SK-N-SH (cell line): ENCODE measurements around the gene CPT1B. TPM values are rescaled to one million over a fixed set of nuclear protein-coding genes. Genes with fewer than 3 reads are reported as not detected.
A peak's percentile ranks its signal among the peaks of the same experiment; 100 is the strongest.

Experiments
- CTCF ChIA-PET: fragments of 300-600, 350-600 bp; formaldehyde crosslinking; extraction: SDS; loops from one replicate; lab custom pipeline; 2021; lab: Yijun Ruan, JAX
- POLR2A ChIA-PET: fragments of 350-600 bp; sonication (Branson Sonifier 250); formaldehyde crosslinking; extraction: SDS; loops from one replicate; lab custom pipeline; 2020; ENCODE audit warnings: antibody characterized with exemption, inconsistent platforms; lab: Yijun Ruan, JAX
- DNase-seq: peaks from one replicate; pipeline ENCODE4 v3.0.0; 2012
- H2AFZ ChIP-seq: fragments of 200-600 bp; sonication (generic); 2 replicates; pipeline ENCODE4 v1.8.1; 2016; ENCODE audit warnings: antibody characterized with exemption, mild to moderate bottlenecking, low read depth
- H3F3A ChIP-seq: fragments of 200-600 bp; sonication (generic); replicated peaks from 2 replicates; pipeline ENCODE3; 2016; ENCODE audit warnings: antibody characterized with exemption, mild to moderate bottlenecking; ENCODE audit not compliant: insufficient read depth
- H3K27ac ChIP-seq, 2 experiments: fragments of 200-500 bp in 1 of 2; fragments of 200-600 bp in 1 of 2; sonication (Bioruptor generic) in 1 of 2; sonication (generic), shearing (Covaris generic) in 1 of 2; 2 replicates each; pipeline versions ENCODE4 v1.5.1 to v1.6.1; 2014 to 2016; ENCODE audit warnings: low read depth in 2 of 2, inconsistent platforms in 1 of 2, low read length in 1 of 2, mild to moderate bottlenecking in 1 of 2, mixed read lengths in 1 of 2
- H3K27me3 ChIP-seq: fragments of 200-600 bp; sonication (generic), shearing (Covaris generic); 2 replicates; pipeline ENCODE4 v1.6.1; 2016; ENCODE audit warnings: mixed run types; ENCODE audit not compliant: insufficient read depth
- H3K36me3 ChIP-seq, 2 experiments: fragments of 200-500 bp in 1 of 2; fragments of 200-600 bp in 1 of 2; sonication (Bioruptor generic) in 1 of 2; sonication (generic) in 1 of 2; replicated peaks in 1 of 2; 2 replicates each; pipeline versions ENCODE3 to v1.5.1; 2014 to 2016; ENCODE audit warnings: low read length in 1 of 2, mild to moderate bottlenecking in 1 of 2; ENCODE audit not compliant: insufficient read depth in 2 of 2, control insufficient read depth in 1 of 2
- H3K4me1 ChIP-seq, 2 experiments: fragments of 200-500 bp in 1 of 2; fragments of 200-600 bp in 1 of 2; sonication (Bioruptor generic) in 1 of 2; sonication (generic), shearing (Covaris generic) in 1 of 2; 2 replicates each; pipeline versions ENCODE4 v1.5.1 to v1.6.1; 2014 to 2016; ENCODE audit warnings: low read depth in 1 of 2, low read length in 1 of 2, mixed run types in 1 of 2; ENCODE audit not compliant: insufficient read depth in 2 of 2, control insufficient read depth in 1 of 2
- H3K4me2 ChIP-seq: fragments of 200-600 bp; sonication (generic), shearing (Covaris generic); 2 replicates; pipeline ENCODE4 v1.6.1; 2017; ENCODE audit warnings: mixed run types
- H3K4me3 ChIP-seq, 2 experiments: fragments of 200-500 bp in 1 of 2; fragments of 200-600 bp in 1 of 2; sonication (Bioruptor generic) in 1 of 2; sonication (generic), shearing (Covaris generic) in 1 of 2; 2 replicates each; pipeline versions ENCODE4 v1.5.1 to v1.8.1; 2014 to 2016; ENCODE audit warnings: low read depth in 2 of 2, inconsistent platforms in 1 of 2, low read length in 1 of 2, mild to moderate bottlenecking in 1 of 2, mixed read lengths in 1 of 2, moderate library complexity in 1 of 2
- H3K79me2 ChIP-seq: fragments of 200-600 bp; sonication (generic); 2 replicates; pipeline ENCODE4 v1.8.1; 2017; ENCODE audit warnings: mild to moderate bottlenecking; ENCODE audit not compliant: insufficient read depth
- H3K9ac ChIP-seq: fragments of 200-600 bp; sonication (generic); 2 replicates; pipeline ENCODE4 v1.6.1; 2017; ENCODE audit warnings: mixed run types
- H3K9me2 ChIP-seq: fragments of 200-600 bp; sonication (generic); 2 replicates; pipeline ENCODE4 v1.6.1; 2017; ENCODE audit warnings: mixed run types
- H3K9me3 ChIP-seq: fragments of 200-600 bp; sonication (generic); 2 replicates; pipeline ENCODE4 v1.6.1; 2017; ENCODE audit warnings: mixed run types, mild to moderate bottlenecking, moderate library complexity
- H4K20me1 ChIP-seq: fragments of 200-600 bp; sonication (generic); 2 replicates; pipeline ENCODE4 v1.6.1; 2017; ENCODE audit warnings: mild to moderate bottlenecking, mixed run types; ENCODE audit not compliant: insufficient read depth
- ELF1 ChIP-seq: IDR thresholded peaks from 2 replicates; pipeline ENCODE4 v1.4.0; 2012
- FOXJ3 ChIP-seq: sonication (generic); formaldehyde crosslinking; IDR thresholded peaks from 2 replicates; pipeline ENCODE4 v1.5.1; 2020; ENCODE audit warnings: mild to moderate bottlenecking, missing genetic modification reagents
- FOXM1 ChIP-seq: IDR thresholded peaks from 2 replicates; pipeline ENCODE4 v1.4.0; 2012; ENCODE audit warnings: low read depth, mild to moderate bottlenecking
- GABPA ChIP-seq: IDR thresholded peaks from 2 replicates; pipeline ENCODE4 v1.4.0; 2012; ENCODE audit warnings: low read depth, mild to moderate bottlenecking
- GATA2 ChIP-seq: sonication (generic); formaldehyde crosslinking; IDR thresholded peaks from 2 replicates; pipeline ENCODE4 v1.5.0; 2020; ENCODE audit warnings: mild to moderate bottlenecking, missing genetic modification reagents
- JUND ChIP-seq: IDR thresholded peaks from 2 replicates; pipeline ENCODE4 v1.4.0; 2012
- MAX ChIP-seq: IDR thresholded peaks from 2 replicates; pipeline ENCODE4 v1.4.0; 2012; ENCODE audit warnings: low read depth
- MXI1 ChIP-seq: IDR thresholded peaks from 2 replicates; pipeline ENCODE4 v1.6.1; 2012; ENCODE audit warnings: mild to moderate bottlenecking, low read depth, low read length, improper control_type of control experiment
- POLR2AphosphoS5 ChIP-seq: IDR thresholded peaks from 2 replicates; pipeline ENCODE4 v1.6.1; 2012; ENCODE audit warnings: low read depth, low read length
- RFX5 ChIP-seq: IDR thresholded peaks from 2 replicates; pipeline ENCODE4 v1.6.1; 2012; ENCODE audit warnings: mild to moderate bottlenecking, improper control_type of control experiment, low read length
- SIN3A ChIP-seq: IDR thresholded peaks from 2 replicates; pipeline ENCODE4 v1.6.1; 2012; ENCODE audit warnings: low read depth, mild to moderate bottlenecking, low read length, moderate library complexity, borderline replicate concordance
- SMC3 ChIP-seq: IDR thresholded peaks from 2 replicates; pipeline ENCODE4 v1.6.1; 2012; ENCODE audit warnings: low read depth, low read length, improper control_type of control experiment
- TCF12 ChIP-seq: IDR thresholded peaks from 2 replicates; pipeline ENCODE4 v1.4.0; 2012
- TEAD4 ChIP-seq: IDR thresholded peaks from 2 replicates; pipeline ENCODE4 v1.4.0; 2012; ENCODE audit warnings: mild to moderate bottlenecking, borderline replicate concordance; ENCODE audit not compliant: insufficient read depth
- YY1 ChIP-seq: IDR thresholded peaks from 2 replicates; pipeline ENCODE4 v1.4.0; 2012; ENCODE audit warnings: low read depth, mild to moderate bottlenecking
- WGBS: methylation state at CpG from one replicate; pipeline ENCODE4 v1.1.6; 2017; ENCODE audit warnings: low lambda C conversion rate; 5-methylcytosine and 5-hydroxymethylcytosine counted together
- polyA plus RNA-seq, 3 experiments: library from polyadenylated mRNA; depleted of rRNA; stranded (reverse); fragments of >200 nt; gene quantifications; 2 replicates each; pipeline ENCODE4 v1.2.3, GENCODE V29; 2012
- TF ChIP-seq, protein P1 (sequence below): IDR thresholded peaks from 2 replicates; pipeline ENCODE4 v1.4.0; 2012; ENCODE audit warnings: low read depth, borderline replicate concordance
- TF ChIP-seq, protein P2 (sequence below): IDR thresholded peaks from 2 replicates; pipeline ENCODE4; 2012
- TF ChIP-seq, protein P3 (sequence below): fragments of 200-600 bp; sonication (generic); IDR thresholded peaks from 2 replicates; pipeline ENCODE4 v1.6.1; 2017; ENCODE audit warnings: antibody characterized with exemption, mild to moderate bottlenecking, moderate library complexity
- TF ChIP-seq, protein P4 (sequence below): IDR thresholded peaks from 2 replicates; pipeline ENCODE4 v1.6.1; 2012; ENCODE audit warnings: mild to moderate bottlenecking, low read depth, low read length, moderate library complexity

Gene CPT1B
- polyA plus RNA-seq, 1 of the 3 experiments (the other 2 are of a cell fraction): 33.2 TPM

DNA sequence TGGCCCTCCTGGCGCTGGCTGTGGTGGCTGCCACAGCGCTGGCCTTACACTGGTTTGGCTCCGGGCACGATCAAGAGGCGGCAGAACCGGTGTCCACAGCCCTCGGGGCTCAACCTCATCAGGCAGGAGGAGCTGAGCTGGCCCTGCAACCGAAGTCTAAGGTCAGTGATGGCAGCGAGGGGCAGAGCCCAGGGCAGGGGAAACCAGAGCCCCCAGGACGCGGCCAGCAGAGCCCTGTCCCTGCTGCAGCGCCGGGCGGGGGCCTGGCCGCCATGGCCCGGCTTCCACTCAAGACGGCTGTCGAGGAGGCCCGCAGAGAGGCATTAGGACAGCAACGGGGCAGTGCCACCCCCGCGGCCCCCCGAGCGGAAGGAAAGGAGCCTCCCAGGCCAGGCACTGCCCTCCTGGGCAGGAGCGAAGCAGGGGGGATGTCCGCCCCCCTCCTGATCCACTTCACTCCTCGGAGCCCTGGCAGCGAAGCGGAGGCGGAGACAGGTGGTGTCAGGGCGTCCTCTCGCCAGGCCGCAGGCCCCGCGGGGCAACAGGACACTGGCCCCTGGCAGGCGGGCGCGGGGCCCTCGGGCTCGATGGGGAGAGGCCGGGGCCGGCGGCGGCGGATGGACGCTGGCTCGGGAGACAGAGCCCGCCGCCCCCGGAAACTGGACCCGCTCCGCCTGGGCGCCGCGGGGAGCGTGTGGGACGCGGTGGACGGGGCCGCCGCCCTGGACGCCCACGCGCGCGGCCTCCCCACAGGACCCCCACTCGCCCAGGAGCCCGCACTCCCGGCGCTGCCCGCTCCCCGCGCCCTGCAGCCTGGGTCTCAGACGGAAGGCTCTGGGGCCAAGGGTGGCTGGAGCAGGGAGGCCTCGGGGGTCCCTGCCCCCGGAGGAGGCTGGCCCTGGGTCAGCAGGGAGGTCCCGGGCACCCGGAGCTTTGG is 31.6 kb downstream of the CPT1B start:
- no peaks in the 10 kb centered on the region for H4K20me1 ChIP-seq
- no peaks in the 10 kb centered on the region for H3K27me3 ChIP-seq
- H3K9ac ChIP-seq: no peak overlapping the region
- H3F3A ChIP-seq: peaks cover 3% of the 10 kb centered on the region
- peak; percentile 44 for DNase-seq
- WGBS: 93% methylated on average over 28 of the region's 78 CpGs
- H3K27ac ChIP-seq: no peak overlapping the region
- POLR2A ChIA-PET: interaction anchor here (1.6 to 2.3 kb wide), 2 partner anchors 16 to 21 kb away, joined by 5 to 7 read pairs; partner anchors contain the start of genes SCO2 and SYCE3
- H3K36me3 ChIP-seq: no peaks in the 10 kb centered on the region
- H3K9me2 ChIP-seq: no peaks in the 10 kb centered on the region
- CTCF ChIA-PET: interaction anchor here (1.5 to 4.9 kb wide), 4 partner anchors 10 to 74 kb away, joined by 5 to 31 read pairs (median 8); partner anchors contain the start of genes SCO2 and SYCE3
- no peak overlapping the region for H2AFZ ChIP-seq
- no peaks in the 10 kb centered on the region for H3K9me3 ChIP-seq
- TF ChIP-seq FOXJ3 (CRISPR knock-in tag) (no peak), YY1 (no peak), GATA2 (CRISPR knock-in tag) (no peak), MAX (no peak), SMC3 (no peak), ELF1 (no peak), TCF12 (no peak), JUND (no peak), GABPA (no peak), SIN3A (no peak), MXI1 (no peak), POLR2AphosphoS5 (no peak), TEAD4 (no peak), FOXM1 (no peak), RFX5 (no peak)
- TF ChIP-seq, protein P1, sequence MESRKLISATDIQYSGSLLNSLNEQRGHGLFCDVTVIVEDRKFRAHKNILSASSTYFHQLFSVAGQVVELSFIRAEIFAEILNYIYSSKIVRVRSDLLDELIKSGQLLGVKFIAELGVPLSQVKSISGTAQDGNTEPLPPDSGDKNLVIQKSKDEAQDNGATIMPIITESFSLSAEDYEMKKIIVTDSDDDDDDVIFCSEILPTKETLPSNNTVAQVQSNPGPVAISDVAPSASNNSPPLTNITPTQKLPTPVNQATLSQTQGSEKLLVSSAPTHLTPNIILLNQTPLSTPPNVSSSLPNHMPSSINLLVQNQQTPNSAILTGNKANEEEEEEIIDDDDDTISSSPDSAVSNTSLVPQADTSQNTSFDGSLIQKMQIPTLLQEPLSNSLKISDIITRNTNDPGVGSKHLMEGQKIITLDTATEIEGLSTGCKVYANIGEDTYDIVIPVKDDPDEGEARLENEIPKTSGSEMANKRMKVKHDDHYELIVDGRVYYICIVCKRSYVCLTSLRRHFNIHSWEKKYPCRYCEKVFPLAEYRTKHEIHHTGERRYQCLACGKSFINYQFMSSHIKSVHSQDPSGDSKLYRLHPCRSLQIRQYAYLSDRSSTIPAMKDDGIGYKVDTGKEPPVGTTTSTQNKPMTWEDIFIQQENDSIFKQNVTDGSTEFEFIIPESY: no peak
- TF ChIP-seq, protein P2, sequence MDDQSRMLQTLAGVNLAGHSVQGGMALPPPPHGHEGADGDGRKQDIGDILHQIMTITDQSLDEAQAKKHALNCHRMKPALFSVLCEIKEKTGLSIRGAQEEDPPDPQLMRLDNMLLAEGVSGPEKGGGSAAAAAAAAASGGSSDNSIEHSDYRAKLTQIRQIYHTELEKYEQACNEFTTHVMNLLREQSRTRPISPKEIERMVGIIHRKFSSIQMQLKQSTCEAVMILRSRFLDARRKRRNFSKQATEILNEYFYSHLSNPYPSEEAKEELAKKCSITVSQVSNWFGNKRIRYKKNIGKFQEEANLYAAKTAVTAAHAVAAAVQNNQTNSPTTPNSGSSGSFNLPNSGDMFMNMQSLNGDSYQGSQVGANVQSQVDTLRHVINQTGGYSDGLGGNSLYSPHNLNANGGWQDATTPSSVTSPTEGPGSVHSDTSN: no peak
- TF ChIP-seq, protein P3, sequence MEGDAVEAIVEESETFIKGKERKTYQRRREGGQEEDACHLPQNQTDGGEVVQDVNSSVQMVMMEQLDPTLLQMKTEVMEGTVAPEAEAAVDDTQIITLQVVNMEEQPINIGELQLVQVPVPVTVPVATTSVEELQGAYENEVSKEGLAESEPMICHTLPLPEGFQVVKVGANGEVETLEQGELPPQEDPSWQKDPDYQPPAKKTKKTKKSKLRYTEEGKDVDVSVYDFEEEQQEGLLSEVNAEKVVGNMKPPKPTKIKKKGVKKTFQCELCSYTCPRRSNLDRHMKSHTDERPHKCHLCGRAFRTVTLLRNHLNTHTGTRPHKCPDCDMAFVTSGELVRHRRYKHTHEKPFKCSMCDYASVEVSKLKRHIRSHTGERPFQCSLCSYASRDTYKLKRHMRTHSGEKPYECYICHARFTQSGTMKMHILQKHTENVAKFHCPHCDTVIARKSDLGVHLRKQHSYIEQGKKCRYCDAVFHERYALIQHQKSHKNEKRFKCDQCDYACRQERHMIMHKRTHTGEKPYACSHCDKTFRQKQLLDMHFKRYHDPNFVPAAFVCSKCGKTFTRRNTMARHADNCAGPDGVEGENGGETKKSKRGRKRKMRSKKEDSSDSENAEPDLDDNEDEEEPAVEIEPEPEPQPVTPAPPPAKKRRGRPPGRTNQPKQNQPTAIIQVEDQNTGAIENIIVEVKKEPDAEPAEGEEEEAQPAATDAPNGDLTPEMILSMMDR: no peak
- TF ChIP-seq, protein P4, sequence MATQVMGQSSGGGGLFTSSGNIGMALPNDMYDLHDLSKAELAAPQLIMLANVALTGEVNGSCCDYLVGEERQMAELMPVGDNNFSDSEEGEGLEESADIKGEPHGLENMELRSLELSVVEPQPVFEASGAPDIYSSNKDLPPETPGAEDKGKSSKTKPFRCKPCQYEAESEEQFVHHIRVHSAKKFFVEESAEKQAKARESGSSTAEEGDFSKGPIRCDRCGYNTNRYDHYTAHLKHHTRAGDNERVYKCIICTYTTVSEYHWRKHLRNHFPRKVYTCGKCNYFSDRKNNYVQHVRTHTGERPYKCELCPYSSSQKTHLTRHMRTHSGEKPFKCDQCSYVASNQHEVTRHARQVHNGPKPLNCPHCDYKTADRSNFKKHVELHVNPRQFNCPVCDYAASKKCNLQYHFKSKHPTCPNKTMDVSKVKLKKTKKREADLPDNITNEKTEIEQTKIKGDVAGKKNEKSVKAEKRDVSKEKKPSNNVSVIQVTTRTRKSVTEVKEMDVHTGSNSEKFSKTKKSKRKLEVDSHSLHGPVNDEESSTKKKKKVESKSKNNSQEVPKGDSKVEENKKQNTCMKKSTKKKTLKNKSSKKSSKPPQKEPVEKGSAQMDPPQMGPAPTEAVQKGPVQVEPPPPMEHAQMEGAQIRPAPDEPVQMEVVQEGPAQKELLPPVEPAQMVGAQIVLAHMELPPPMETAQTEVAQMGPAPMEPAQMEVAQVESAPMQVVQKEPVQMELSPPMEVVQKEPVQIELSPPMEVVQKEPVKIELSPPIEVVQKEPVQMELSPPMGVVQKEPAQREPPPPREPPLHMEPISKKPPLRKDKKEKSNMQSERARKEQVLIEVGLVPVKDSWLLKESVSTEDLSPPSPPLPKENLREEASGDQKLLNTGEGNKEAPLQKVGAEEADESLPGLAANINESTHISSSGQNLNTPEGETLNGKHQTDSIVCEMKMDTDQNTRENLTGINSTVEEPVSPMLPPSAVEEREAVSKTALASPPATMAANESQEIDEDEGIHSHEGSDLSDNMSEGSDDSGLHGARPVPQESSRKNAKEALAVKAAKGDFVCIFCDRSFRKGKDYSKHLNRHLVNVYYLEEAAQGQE: no peak
- no peaks in the 10 kb centered on the region for H3K79me2 ChIP-seq
- H3K4me3 ChIP-seq: no peak overlapping the region
- peaks cover 0 to 9% of the 10 kb centered on the region in 2 experiments; a peak in 1 of 4 replicates for H3K4me1 ChIP-seq
- H3K4me2 ChIP-seq: no peak overlapping the region
